ENCODE data around the gene SFN.

The SFN gene

DNA sequence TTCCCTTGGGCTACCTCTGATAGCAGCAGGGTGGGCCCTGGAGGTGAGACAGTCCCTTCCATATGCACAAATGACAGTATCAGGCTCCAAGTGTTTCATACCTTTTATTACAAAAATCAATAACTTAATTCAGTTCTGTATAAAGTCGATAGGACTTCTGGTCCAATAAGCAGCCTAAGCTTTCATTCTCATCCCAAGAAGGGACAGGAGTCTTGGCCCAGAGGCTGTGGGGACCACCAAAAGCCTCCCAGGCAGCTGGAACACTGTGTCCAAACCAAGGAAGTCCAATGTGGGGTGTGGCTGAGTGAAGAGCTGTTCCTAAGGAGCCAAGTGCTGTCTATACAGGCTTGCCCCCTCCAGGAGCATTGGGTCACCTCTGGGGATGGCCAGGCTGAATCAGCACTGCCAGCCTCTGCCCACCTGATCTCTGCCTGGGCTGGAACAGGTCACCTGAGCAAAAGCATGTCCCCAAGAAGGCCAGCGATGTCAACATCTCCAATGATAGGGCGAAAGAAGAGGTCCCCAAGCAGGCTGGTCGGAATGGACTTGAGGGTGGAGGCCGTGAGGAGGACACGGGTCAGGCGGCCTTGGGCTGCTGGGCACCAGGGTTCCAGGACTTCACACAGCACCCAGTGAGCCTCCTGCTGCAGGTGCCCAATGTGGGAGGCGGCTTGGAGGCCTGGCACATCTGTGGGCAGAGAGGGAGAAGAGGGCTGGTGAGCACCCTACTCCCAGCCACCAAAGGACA, 48.6 kb downstream of the SFN start:
- no peak for DNase-seq (ENCODE audit: low spot score)

DNA sequence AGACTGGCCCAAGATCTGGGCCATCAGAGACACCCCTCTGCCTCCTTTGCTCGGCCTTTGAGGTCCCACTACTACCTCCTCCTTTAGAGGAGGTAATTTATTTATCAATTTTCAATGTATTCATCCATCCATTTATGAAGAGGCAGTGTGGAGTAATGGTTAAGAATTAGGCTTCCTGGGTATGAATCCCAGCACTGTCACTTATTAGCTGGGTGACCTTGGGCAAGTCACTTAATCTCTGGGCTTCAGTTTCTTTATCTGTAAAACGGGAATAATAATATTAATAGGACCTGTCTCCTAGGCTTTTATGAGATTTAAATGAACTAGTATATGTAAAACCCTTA, 49.2 kb downstream of the SFN start:
- no peak for DNase-seq (ENCODE audit: low spot score)

GRCh38 chr1:26913389-26913753, 50.4 kb downstream of the SFN start:
- no peak for DNase-seq (ENCODE audit: low spot score)
